K562 (cell line): ENCODE measurements around the gene PNLIPRP1. TPM values are rescaled to one million over a fixed set of nuclear protein-coding genes. Genes with fewer than 3 reads are reported as not detected.

Experiments
- ATAC-seq: fragments of 200-7000 bp; cut with Tn5 transposase; 3 replicates; pipeline ENCODE4 v1.9.1; 2020; ENCODE audit warnings: moderate library complexity
- BruUV-seq: library from RNA; stranded (reverse); fragments of 400-500 nt; replicated peaks from 2 replicates; lab custom pipeline; 2021; lab: Mats Ljungman, UMichigan
- CTCF ChIA-PET: fragments of 300-600 bp; formaldehyde crosslinking; extraction: SDS; loops from one replicate; lab custom pipeline; 2021; ENCODE audit warnings: low intra/inter-chr PET ratio; lab: Yijun Ruan, JAX
- POLR2A ChIA-PET: fragments of 300-600, 350-650 bp; sonication (Branson Sonifier 250); formaldehyde crosslinking; extraction: SDS; loops from one replicate; lab custom pipeline; 2021; ENCODE audit warnings: antibody characterized with exemption, inconsistent platforms; lab: Yijun Ruan, JAX
- DNase-seq, 4 experiments: peaks; one replicate each; pipeline versions ENCODE4 v3.0.0 to v3.0.0-alpha.2; 2011 to 2018; ENCODE audit warnings: low spot score in 3 of 4, mixed read lengths in 3 of 4; ENCODE audit errors: extremely low read depth in 1 of 4
- FAIRE-seq: peaks from 2 replicates; lab custom pipeline; 2011; peaks lifted over from hg19 to GRCh38; lab: Jason Lieb, UNC
- H2AFZ ChIP-seq: 2 replicates; pipeline ENCODE4 v1.6.0; 2011; ENCODE audit warnings: low read depth, low read length, control low read depth, inconsistent platforms
- H3K27ac ChIP-seq: fragments of 200-600 bp; 3 replicates; pipeline ENCODE4 v1.8.0; 2011; ENCODE audit warnings: low read depth, mild to moderate bottlenecking, control low read depth, inconsistent platforms, low read length, moderate library complexity, mixed read lengths; ENCODE audit errors: extremely low read depth
- H3K27me3 ChIP-seq, 2 experiments: fragments of 300-600 bp in 1 of 2; 2 replicates in 1 of 2; 3 replicates in 1 of 2; pipeline versions ENCODE4 v1.6.0 to v1.8.0; 2011; ENCODE audit warnings: inconsistent platforms in 2 of 2, low read length in 2 of 2, mild to moderate bottlenecking in 1 of 2, mixed read lengths in 1 of 2, moderate library complexity in 1 of 2; ENCODE audit not compliant: control insufficient read depth in 2 of 2, insufficient read depth in 2 of 2
- H3K36me3 ChIP-seq: fragments of 300-600 bp; 3 replicates; pipeline ENCODE4 v1.8.0; 2011; ENCODE audit warnings: mild to moderate bottlenecking, low read length, inconsistent platforms; ENCODE audit not compliant: control insufficient read depth, insufficient read depth
- H3K4me1 ChIP-seq, 2 experiments: fragments of 200-600 bp in 1 of 2; replicated peaks in 1 of 2; 2 replicates in 1 of 2; 3 replicates in 1 of 2; pipeline versions ENCODE4 v1.5.1 to v1.8.0; 2011; ENCODE audit warnings: inconsistent platforms in 2 of 2, low read length in 2 of 2, mild to moderate bottlenecking in 1 of 2, mixed read lengths in 1 of 2, moderate library complexity in 1 of 2; ENCODE audit not compliant: control insufficient read depth in 2 of 2, insufficient read depth in 2 of 2
- H3K4me2 ChIP-seq: 2 replicates; pipeline ENCODE4 v1.6.1; 2011; ENCODE audit warnings: low read length, control low read depth, inconsistent platforms, mixed read lengths; ENCODE audit not compliant: insufficient read depth
- H3K4me3 ChIP-seq: fragments of 200-600 bp; sonication (generic), shearing (Covaris generic); 2 replicates; pipeline ENCODE4 v1.5.1; 2016; ENCODE audit warnings: control low read depth, inconsistent platforms
- H3K79me2 ChIP-seq: fragments of 200-600 bp; 3 replicates; pipeline ENCODE4 v1.8.0; 2011; ENCODE audit warnings: low read length, inconsistent platforms; ENCODE audit not compliant: control insufficient read depth, insufficient read depth
- H3K9ac ChIP-seq, 2 experiments: 2 replicates each; pipeline versions ENCODE4 v1.6.0 to v1.6.1; 2011; ENCODE audit warnings: low read depth in 2 of 2, low read length in 2 of 2, control low read depth in 1 of 2, inconsistent platforms in 1 of 2, mild to moderate bottlenecking in 1 of 2, mixed read lengths in 1 of 2; ENCODE audit not compliant: insufficient read depth in 1 of 2
- H3K9me1 ChIP-seq: one replicate; pipeline ENCODE4 v1.6.0; 2011; ENCODE audit warnings: inconsistent platforms, mild to moderate bottlenecking, low read length, moderate library complexity; ENCODE audit not compliant: control insufficient read depth, insufficient read depth
- H3K9me3 ChIP-seq: replicated peaks from 2 replicates; pipeline ENCODE4 v1.5.1; 2011; ENCODE audit warnings: low read depth, low read length, inconsistent platforms; ENCODE audit not compliant: control insufficient read depth, insufficient read depth
- H4K20me1 ChIP-seq: replicated peaks from 2 replicates; pipeline ENCODE4 v1.6.1; 2011; ENCODE audit warnings: low read length, inconsistent platforms, mixed read lengths; ENCODE audit not compliant: control insufficient read depth, insufficient read depth
- TFE3 ChIP-seq: fragments of 450-650 bp; formaldehyde crosslinking; IDR thresholded peaks from 2 replicates; pipeline ENCODE4 v1.4.0; 2020; ENCODE audit warnings: mild to moderate bottlenecking, mixed read lengths
- USF2 ChIP-seq: sonication (generic); formaldehyde crosslinking; IDR thresholded peaks from 2 replicates; pipeline ENCODE4 v1.5.0; 2020; ENCODE audit warnings: missing genetic modification reagents
- ZBTB17 ChIP-seq: fragments of 450-650 bp; formaldehyde crosslinking; IDR thresholded peaks from 2 replicates; pipeline ENCODE4 v1.4.0; 2020; ENCODE audit warnings: mild to moderate bottlenecking
- ZNF609 ChIP-seq: sonication (generic); formaldehyde crosslinking; IDR thresholded peaks from 2 replicates; pipeline ENCODE4 v1.8.1; 2023; ENCODE audit warnings: missing genetic modification reagents, mild to moderate bottlenecking, borderline replicate concordance
- WGBS: fragments of 100-300 bp; shearing (Covaris generic); methylation state at CpG from one replicate; pipeline ENCODE4 v1.1.6; 2016; ENCODE audit warnings: low coverage, mixed read lengths; ENCODE audit not compliant: insufficient coverage; ENCODE audit errors: missing lambda C conversion rate; 5-methylcytosine and 5-hydroxymethylcytosine counted together
- in situ Hi-C: fragments of 300-500 bp; cut with MboI; formaldehyde crosslinking; loops from 4 replicates; pipeline ENCODE4 v1.15.0; 2018; ENCODE audit warnings: inconsistent platforms, mixed read lengths
- intact Hi-C: fragments of 100-400 bp; cut with micrococcal nuclease; formaldehyde crosslinking; loops from 2 replicates; pipeline ENCODE4 v1.14.2; 2022
- polyA plus RNA-seq, 8 experiments: library from polyadenylated mRNA; depleted of rRNA in 4 of 8; stranded (reverse) in 5 of 8; unstranded in 3 of 8; fragments of >200 nt; fragmentation: Nextera tagmentation in 2 of 8; fragmentation: Illumina TruSeq in 1 of 8; extraction: Ambion mirVana in 2 of 8; extraction: Trizol in 1 of 8; gene quantifications; 2 replicates each; pipeline versions ENCODE4 v1.2.1 to v1.2.3, GENCODE V29; 2011 to 2014; ENCODE audit warnings: inconsistent platforms in 1 of 8, missing spikeins in 1 of 8
- total RNA-seq, 7 experiments: library from RNA; depleted of rRNA in 6 of 7; stranded (reverse); fragments of >200 nt in 6 of 7; fragmentation: Illumina TruSeq in 2 of 7; extraction: Trizol in 2 of 7; gene quantifications; 2 replicates each; pipeline versions ENCODE4 v1.2.1 to v1.2.3, GENCODE V29; 2011 to 2021; ENCODE audit warnings: low replicate concordance in 1 of 7

The PNLIPRP1 gene
- total and polyA plus RNA-seq, 9 of the 15 experiments (the other 6 are each of a cell fraction or from before 2014, with no cell fraction given): 0.60 TPM; not detected in 8

- TF ChIP-seq TFE3 (CRISPR knock-in tag): no peak
Observed at GRCh38 chr10:116636385-116636784, 45.6 kb downstream of the PNLIPRP1 start (continued).

DNA sequence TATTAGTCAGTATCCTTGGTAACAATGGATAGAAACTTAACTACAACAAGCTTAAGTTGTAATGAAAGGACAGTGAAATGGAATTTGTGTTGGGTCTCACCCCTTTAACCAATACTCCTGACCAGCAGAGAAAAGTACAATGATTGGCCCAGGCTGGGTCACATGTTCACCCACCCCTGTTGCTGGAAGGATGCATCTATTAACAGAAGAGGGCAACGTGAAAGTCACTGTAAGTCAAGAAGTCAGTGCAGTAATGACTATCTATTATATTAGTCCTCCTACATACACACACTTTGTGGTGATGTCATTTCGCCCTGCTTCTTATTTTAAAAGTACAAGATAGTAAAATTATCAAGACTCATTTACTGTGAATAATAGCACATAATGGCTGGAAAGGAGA is 46.2 kb downstream of the PNLIPRP1 start:
- FAIRE-seq (no peak), ATAC-seq (no peak)
- Histone ChIP-seq H3K9ac (no peak overlapping the region), H3K4me2 (no peak overlapping the region), H3K9me3 (no peaks in the 10 kb centered on the region)
- intact Hi-C loops: no loop called here
- POLR2A ChIA-PET: no interaction called here
- TF ChIP-seq USF2 (CRISPR knock-in tag) (peak; percentile 26; the same call in 1 of the 2 replicates), ZNF609 (CRISPR knock-in tag) (no peak), ZBTB17 (no peak)
- TF ChIP-seq, all 486 proteins: peak for 1
- no peaks in the 10 kb centered on the region; a peak in 1 of 5 replicates for H3K27me3 ChIP-seq
- 0% methylated on average over 2 of the region's 2 CpGs for WGBS
- no peak overlapping the region for H3K27ac ChIP-seq
- H3K79me2 ChIP-seq: no peaks in the 10 kb centered on the region
- no peaks in the 10 kb centered on the region for H3K4me1 ChIP-seq
- DNase-seq: no peak
- no peaks in the 10 kb centered on the region for H4K20me1 ChIP-seq
- in situ Hi-C loops: no loop called here
- H2AFZ ChIP-seq: no peak overlapping the region
- no peak overlapping the region for H3K4me3 ChIP-seq
- H3K36me3 ChIP-seq: no peaks in the 10 kb centered on the region
- CTCF ChIA-PET: no interaction called here
- no TSS peak for BruUV-seq
- H3K9me1 ChIP-seq: no peaks in the 10 kb centered on the region
